ENCODE measurements around the gene TNK1. TPM values are rescaled to one million over a fixed set of nuclear protein-coding genes. Genes with fewer than 3 reads are reported as not detected.

The TNK1 gene
- total and polyA plus RNA-seq, 2 of the 8 experiments (the other 6 are each of a cell fraction or from before 2014, with no cell fraction given) = 7.6 to 9.5 TPM

DNA sequence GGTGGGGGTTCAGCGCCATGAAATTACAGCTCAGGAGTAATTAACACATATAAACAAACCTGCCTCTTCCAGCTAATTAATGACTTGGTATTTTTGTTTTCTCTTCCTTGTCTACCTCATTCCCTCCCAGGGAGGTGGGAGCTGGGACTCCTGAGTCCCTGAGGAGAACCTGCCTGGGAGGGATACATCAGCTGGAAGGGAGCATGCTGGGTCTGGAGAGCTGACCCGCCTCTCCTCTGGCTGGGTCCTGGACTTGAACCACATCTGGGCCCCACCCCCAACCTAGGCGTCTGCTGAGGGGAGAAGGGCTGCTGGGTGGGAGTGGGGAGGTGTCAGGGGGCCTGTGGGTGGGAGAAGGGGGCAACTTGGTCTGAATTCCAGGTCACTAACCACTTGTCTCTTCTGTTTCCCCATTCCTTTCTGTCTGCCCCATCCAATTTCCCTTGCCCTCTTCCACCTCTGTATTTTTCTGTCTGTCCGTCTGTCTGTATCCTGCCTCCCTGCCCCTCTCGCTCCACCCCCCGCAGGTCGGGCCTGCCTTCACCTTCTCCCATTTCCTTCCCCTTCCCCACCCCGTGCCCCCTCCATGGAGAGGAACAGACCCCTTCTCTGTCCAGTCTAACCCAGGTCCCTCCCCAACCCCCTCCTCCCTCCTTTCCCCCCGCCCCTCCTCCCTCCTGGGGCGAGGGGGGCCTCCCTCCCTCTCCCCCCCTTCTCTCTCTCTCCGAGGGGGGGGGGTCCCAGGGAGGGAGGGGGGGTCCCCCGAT, 26.8 kb downstream of the TNK1 start, which contains the start of gene NLGN2:
TSS of gene NLGN2 (plus strand) at position 361 of the 767 bp plus-strand sequence. CDS start 411 bp downstream, outside the sequence.
- H2AFZ ChIP-seq (ENCODE audit: low read length) = no peak within 1 kb of the TSS
- H3K4me3 ChIP-seq (ENCODE audit: extremely low read depth in 1 of 4, insufficient read depth in 2 of 4, low read depth in 3 of 4, low read length in 4 of 4) = peak within 1 kb of the TSS; percentile 1 to 44 (median 22); a peak in 5 of 8 replicates
- POLR2A ChIA-PET (ENCODE audit: partially characterized antibody) = interaction anchor here (0.6 to 8.2 kb wide), 13 partner anchors 9 to 95 kb away, joined by 3 to 66 read pairs (median 4); partner anchors contain the start of genes ACAP1, FGF11, TMEM102 and TNK1
- CTCF ChIA-PET (ENCODE audit: partially characterized antibody) = interaction anchor here (1.1 to 2.9 kb wide), 5 partner anchors 13 to 83 kb away, joined by 3 to 15 read pairs (median 4); partner anchors contain the start of gene SPEM1
- H3K79me2 ChIP-seq (ENCODE audit: control insufficient read depth in 1 of 2, insufficient read depth in 2 of 2, low read length in 2 of 2) = peaks cover 0 to 8% of the 10 kb centered on the region in 2 experiments; a peak in 1 of 4 replicates
- peak within 1 kb of the TSS in 1 of 4 experiments; percentile 14; a peak in 1 of 7 replicates for H3K9ac ChIP-seq (replicated peaks in 1 of 4; ENCODE audit: extremely low read depth in 1 of 4, low read depth in 3 of 4, low read length in 3 of 4)
- DNase-seq (ENCODE audit: low read depth in 1 of 2, low spot score in 2 of 2) (no peak), FAIRE-seq (no peak)
- H4K20me1 ChIP-seq (replicated peaks in 1 of 2; ENCODE audit: control insufficient read depth in 1 of 2, insufficient read depth in 2 of 2, low read length in 2 of 2) = peaks cover 0 to 23% of the 10 kb centered on the region in 2 experiments
- H2BK12ac ChIP-seq (ENCODE audit: low read depth, low read length) = peak within 1 kb of the TSS; percentile 84; the same call in 1 of the 2 replicates
- H2AK5ac ChIP-seq (ENCODE audit: low read depth, low read length) = peak within 1 kb of the TSS; percentile 53; the same call in 1 of the 2 replicates
- peak within 1 kb of the TSS; percentile 71 for H4K91ac ChIP-seq (replicated peaks; ENCODE audit: insufficient read length, low read length)
- 48% methylated on average over 3 of the region's 12 CpGs; no CpG with 5 or more reads in 1 of the 2 experiments for WGBS, 2 experiments (ENCODE audit: extremely low coverage in 1 of 2, insufficient coverage in 1 of 2, insufficient read length in 1 of 2, insufficient replicate concordance in 2 of 2, low coverage in 1 of 2, low lambda C conversion rate in 2 of 2, missing lambda C conversion rate in 1 of 2)
- no peaks in the 10 kb centered on the region for H3K9me3 ChIP-seq (ENCODE audit: insufficient read depth in 2 of 2, low read depth in 1 of 2, low read length in 1 of 2)
- 0 out of 2 replicates have a peak within 1 kb of the TSS, but pooled peaks have one; percentile 32 for H2BK20ac ChIP-seq (ENCODE audit: low read length)
- peak within 1 kb of the TSS; percentile 78 for H3K18ac ChIP-seq (ENCODE audit: extremely low read depth, low read length)
- H3K23me2 ChIP-seq (ENCODE audit: low read depth, low read length) = peaks cover 17% of the 10 kb centered on the region; the same call in 1 of the 2 replicates
- H4K8ac ChIP-seq (ENCODE audit: extremely low read depth, insufficient read depth, low read length) = no peak within 1 kb of the TSS; the same call in 1 of the 2 replicates
- peaks cover 4% of the 10 kb centered on the region; the same call in 1 of the 2 replicates for H3K79me1 ChIP-seq (ENCODE audit: low read depth, low read length)
- no peak within 1 kb of the TSS for H3K4ac ChIP-seq (replicated peaks; ENCODE audit: insufficient read length, low read depth, low read length)
- no peak within 1 kb of the TSS for H3K23ac ChIP-seq (ENCODE audit: insufficient read length)
- peaks cover 2 to 22% (median 17%) of the 10 kb centered on the region in 4 experiments; a peak in 5 of 8 replicates for H3K36me3 ChIP-seq (ENCODE audit: control insufficient read depth in 2 of 4, insufficient read depth in 4 of 4, low read length in 3 of 4)
- H4K5ac ChIP-seq (ENCODE audit: insufficient read length, low read depth, low read length) = no peak within 1 kb of the TSS
- H3K4me2 ChIP-seq (ENCODE audit: insufficient read depth in 1 of 2, low read depth in 2 of 2, low read length in 2 of 2) = peak within 1 kb of the TSS; percentile 43 to 90
- H3K4me1 ChIP-seq (replicated peaks in 1 of 4; ENCODE audit: control insufficient read depth in 3 of 4, insufficient read depth in 4 of 4, low read length in 3 of 4) = peaks cover 0 to 19% (median 13%) of the 10 kb centered on the region in 4 experiments; a peak in 5 of 7 replicates
- H3K56ac ChIP-seq (replicated peaks; ENCODE audit: insufficient read length, low read depth, low read length) = peak within 1 kb of the TSS; percentile 56
- H2BK5ac ChIP-seq (ENCODE audit: low read depth, low read length) = no peak within 1 kb of the TSS
- H2BK15ac ChIP-seq (ENCODE audit: low read length) = 0 out of 2 replicates have a peak within 1 kb of the TSS, but pooled peaks have one; percentile 88
- no peak within 1 kb of the TSS for H2BK120ac ChIP-seq (replicated peaks; ENCODE audit: low read depth, low read length)
- no peaks in the 10 kb centered on the region; a peak in 1 of 7 replicates for H3K27me3 ChIP-seq (replicated peaks in 1 of 4; ENCODE audit: control insufficient read depth in 3 of 4, extremely low read depth in 1 of 4, insufficient read depth in 3 of 4, low read length in 3 of 4)
- H3K14ac ChIP-seq (ENCODE audit: insufficient read length) = no peak within 1 kb of the TSS
- H3K27ac ChIP-seq (ENCODE audit: low read depth, low read length) = no peak within 1 kb of the TSS
